ENCODE results near the gene B4GALNT3.
A peak's percentile ranks its signal among the peaks of the same experiment; 100 is the strongest.

B4GALNT3 gene

GRCh38 chr12:578748-579419, 119.1 kb downstream of the B4GALNT3 start:
- no peak for DNase-seq

GRCh38 chr12:579420-580110, 119.8 kb downstream of the B4GALNT3 start:
- no peak for DNase-seq

- no peak for DNase-seq
Observed at GRCh38 chr12:580813-581212, 121.1 kb downstream of the B4GALNT3 start.

- no peak for DNase-seq
Observed at GRCh38 chr12:581321-581720, 121.6 kb downstream of the B4GALNT3 start.

- DNase-seq, result no peak
Observed at GRCh38 chr12:581746-582145, 122.0 kb downstream of the B4GALNT3 start.

GRCh38 chr12:583251-583869, 123.6 kb downstream of the B4GALNT3 start:
- no peak for DNase-seq

- DNase-seq, result no peak
Observed at GRCh38 chr12:585062-586061, 125.6 kb downstream of the B4GALNT3 start.

GRCh38 chr12:586318-587071, 126.8 kb downstream of the B4GALNT3 start:
- DNase-seq, result no peak

- DNase-seq, result no peak
Observed at GRCh38 chr12:587132-588023, 127.6 kb downstream of the B4GALNT3 start.

- DNase-seq, result no peak
Observed at GRCh38 chr12:588024-588322, 128.2 kb downstream of the B4GALNT3 start.

GRCh38 chr12:588646-589045, 128.9 kb downstream of the B4GALNT3 start:
- no peak for DNase-seq

- no peak for DNase-seq
Observed at GRCh38 chr12:590206-590750, 130.5 kb downstream of the B4GALNT3 start.

- DNase-seq, result peak; percentile 53
Observed at GRCh38 chr12:591167-592023, 131.7 kb downstream of the B4GALNT3 start.

- DNase-seq, result no peak
Observed at GRCh38 chr12:592024-592505, 132.3 kb downstream of the B4GALNT3 start.

- DNase-seq, result no peak
Observed at GRCh38 chr12:593396-594270, 133.9 kb downstream of the B4GALNT3 start.

- DNase-seq, result no peak
Observed at GRCh38 chr12:597926-598568, 138.3 kb downstream of the B4GALNT3 start.

- DNase-seq, result no peak
Observed at GRCh38 chr12:599756-600155, 140.0 kb downstream of the B4GALNT3 start.

Measured in NCI-H1694 (cell line).